Gastrocnemius medialis (tissue), 4 donors: ENCODE data around the gene PFKFB1. TPM values are rescaled to one million over a fixed set of nuclear protein-coding genes. Genes with fewer than 3 reads are reported as not detected.

Source experiments
- ATAC-seq, 2 donors: fragments of 150-250 bp; one replicate each; pipeline ENCODE4 v1.9.1; 2016
- DNase-seq, 2 donors: peaks; one replicate each; pipeline ENCODE4 v3.0.0-alpha.2; 2019
- H3K27ac ChIP-seq, 4 donors: fragments of 200-600 bp; sonication (generic); 1 replicate in 1 of 4; 2 replicates in 3 of 4; pipeline ENCODE4 v1.5.1; 2016 to 2018; ENCODE audit warnings: mild to moderate bottlenecking in 2 of 4, moderate library complexity in 1 of 4
- H3K27me3 ChIP-seq, 3 donors: fragments of 200-600 bp; sonication (generic) in 2 of 3; 1 replicate in 1 of 3; 2 replicates in 2 of 3; pipeline versions ENCODE4 v1.5.1 to v1.6.0; 2016 to 2019; ENCODE audit warnings: mild to moderate bottlenecking in 1 of 3, moderate library complexity in 1 of 3
- H3K36me3 ChIP-seq, 2 donors: fragments of 200-600 bp; sonication (generic) in 1 of 2; one replicate each; pipeline ENCODE4 v1.5.1; 2017 to 2018
- H3K4me1 ChIP-seq, 2 donors: fragments of 200-600 bp; sonication (generic) in 1 of 2; one replicate each; pipeline ENCODE4 v1.5.1; 2016 to 2017; ENCODE audit warnings: mild to moderate bottlenecking in 2 of 2
- H3K4me3 ChIP-seq, 4 donors: fragments of 200-600 bp; sonication (generic) in 3 of 4; 1 replicate in 1 of 4; 2 replicates in 3 of 4; pipeline ENCODE4 v1.5.1; 2016 to 2019; ENCODE audit warnings: mild to moderate bottlenecking in 2 of 4
- H3K9me3 ChIP-seq, 3 donors: fragments of 200-600 bp; sonication (generic) in 2 of 3; 1 replicate in 1 of 3; 2 replicates in 2 of 3; pipeline ENCODE4 v1.5.1; 2016 to 2019
- CTCF ChIP-seq, 5 experiments: fragments of 450-650 bp in 3 of 5; fragments of 200-600 bp in 2 of 5; sonication (generic) in 2 of 5; IDR thresholded peaks in 4 of 5; conservative IDR thresholded peaks in 1 of 5; 1 replicate in 4 of 5; 2 replicates in 1 of 5; pipeline ENCODE4 v1.5.1; 2016 to 2019; ENCODE audit warnings: antibody characterized with exemption in 5 of 5, mild to moderate bottlenecking in 3 of 5, moderate library complexity in 3 of 5
- POLR2A ChIP-seq, 2 donors: fragments of 450-650 bp; IDR thresholded peaks; one replicate each; pipeline ENCODE4 v1.6.1; 2017; ENCODE audit warnings: antibody characterized with exemption in 2 of 2, mild to moderate bottlenecking in 2 of 2, moderate library complexity in 2 of 2
- in situ Hi-C, 4 donors: fragments of 200-750 bp; cut with MboI; loops; one replicate each; pipeline versions ENCODE4 v1.15.0 to v1.8.0; 2017; ENCODE audit warnings: low sequenced_read_pairs in 4 of 4
- intact Hi-C: fragments of 100-400 bp; cut with DNase I; formaldehyde crosslinking; loops from one replicate; pipeline ENCODE4 v1.15.1; 2023; ENCODE audit warnings: low total_unique reads
- total RNA-seq, 4 donors: library from RNA; depleted of rRNA; stranded (reverse); fragments of >200 nt; gene quantifications; one replicate each; pipeline versions ENCODE4 v1.1.0 to v1.2.3, GENCODE V29; 2016

The PFKFB1 gene
- total RNA-seq, 4 donors from 2014 or later = 4.3 to 40.1 (median 13.9) TPM

- ATAC-seq (peak in 1 of 2 donors; percentile 24), DNase-seq (peak; percentile 6 to 37)
- TF ChIP-seq CTCF (IDR thresholded peaks at IDR 0.05 in 4 of 5, conservative IDR thresholded peaks at IDR 0.05 in 1 of 5) (no peak), POLR2A (IDR thresholded peaks at IDR 0.05) (no peak)
- Histone ChIP-seq H3K9me3 (no peaks in the 10 kb centered on the region), H3K4me3 (peak overlapping the region; percentile 51 to 54 (median 53)), H3K4me1 (no peaks in the 10 kb centered on the region), H3K27me3 (no peaks in the 10 kb centered on the region), H3K36me3 (no peaks in the 10 kb centered on the region), H3K27ac (no peak overlapping the region)
- intact Hi-C loops = no loop called here
- in situ Hi-C loops = no loop called here
Measured at GRCh38 chrX:54921427-54922021, 72.5 kb downstream of the PFKFB1 start.

GRCh38 chrX:54920610-54921426, 73.2 kb downstream of the PFKFB1 start, which contains the start of gene TRO:
TSS of gene TRO (plus strand) at chrX:54920824. CDS start at chrX:54922247, 1,423 bp downstream.
- ATAC-seq (peak in 1 of 2 donors; percentile 19), DNase-seq (no peak)
- in situ Hi-C loops = no loop called here
- TF ChIP-seq POLR2A (IDR thresholded peaks at IDR 0.05) = no peak
- no peak for TF ChIP-seq CTCF (IDR thresholded peaks at IDR 0.05 in 4 of 5, conservative IDR thresholded peaks at IDR 0.05 in 1 of 5)
- Histone ChIP-seq H3K4me1 (no peaks in the 10 kb centered on the region), H3K27me3 (no peaks in the 10 kb centered on the region), H3K36me3 (no peaks in the 10 kb centered on the region), H3K4me3 (peak within 1 kb of the TSS; percentile 51 to 54 (median 53)), H3K27ac (no peak within 1 kb of the TSS), H3K9me3 (no peaks in the 10 kb centered on the region)
- intact Hi-C loops = no loop called here

GRCh38 chrX:54909941-54910340, 84.0 kb downstream of the PFKFB1 start:
- no peaks in the 10 kb centered on the region for H3K27me3 ChIP-seq
- no peaks in the 10 kb centered on the region for H3K36me3 ChIP-seq
- ATAC-seq (no peak), DNase-seq (no peak)
- H3K27ac ChIP-seq = no peak overlapping the region
- intact Hi-C loops = no loop called here
- in situ Hi-C loops = no loop called here
- no peak overlapping the region for H3K4me3 ChIP-seq
- H3K9me3 ChIP-seq = peaks cover 0 to 12% (median 3%) of the 10 kb centered on the region in 3 donors
- TF ChIP-seq POLR2A (IDR thresholded peaks at IDR 0.05) (no peak), CTCF (IDR thresholded peaks at IDR 0.05 in 4 of 5, conservative IDR thresholded peaks at IDR 0.05 in 1 of 5) (no peak)
- no peaks in the 10 kb centered on the region for H3K4me1 ChIP-seq

- ATAC-seq (no peak), DNase-seq (no peak)
- Histone ChIP-seq H3K4me3 (no peak overlapping the region), H3K36me3 (no peaks in the 10 kb centered on the region), H3K27me3 (no peaks in the 10 kb centered on the region), H3K27ac (no peak overlapping the region), H3K4me1 (no peaks in the 10 kb centered on the region), H3K9me3 (no peaks in the 10 kb centered on the region)
- TF ChIP-seq POLR2A (IDR thresholded peaks at IDR 0.05) = no peak
- no peak for TF ChIP-seq CTCF (IDR thresholded peaks at IDR 0.05 in 4 of 5, conservative IDR thresholded peaks at IDR 0.05 in 1 of 5)
- intact Hi-C loops (no loop called here), in situ Hi-C loops (loop anchor here in 2 of 4 donors (10.0 to 25.0 kb wide), 2 partner anchors 161 to 168 kb away; no protein-coding TSS in a partner anchor)
Measured at GRCh38 chrX:54894159-54894558, 99.8 kb downstream of the PFKFB1 start.
